ENCODE results near the gene EXOC3L1. TPM values are rescaled to one million over a fixed set of nuclear protein-coding genes. Genes with fewer than 3 reads are reported as not detected.

EXOC3L1 gene
- total and polyA plus RNA-seq, 11 donors = 1.9 to 9.1 (median 3.2) TPM

DNA sequence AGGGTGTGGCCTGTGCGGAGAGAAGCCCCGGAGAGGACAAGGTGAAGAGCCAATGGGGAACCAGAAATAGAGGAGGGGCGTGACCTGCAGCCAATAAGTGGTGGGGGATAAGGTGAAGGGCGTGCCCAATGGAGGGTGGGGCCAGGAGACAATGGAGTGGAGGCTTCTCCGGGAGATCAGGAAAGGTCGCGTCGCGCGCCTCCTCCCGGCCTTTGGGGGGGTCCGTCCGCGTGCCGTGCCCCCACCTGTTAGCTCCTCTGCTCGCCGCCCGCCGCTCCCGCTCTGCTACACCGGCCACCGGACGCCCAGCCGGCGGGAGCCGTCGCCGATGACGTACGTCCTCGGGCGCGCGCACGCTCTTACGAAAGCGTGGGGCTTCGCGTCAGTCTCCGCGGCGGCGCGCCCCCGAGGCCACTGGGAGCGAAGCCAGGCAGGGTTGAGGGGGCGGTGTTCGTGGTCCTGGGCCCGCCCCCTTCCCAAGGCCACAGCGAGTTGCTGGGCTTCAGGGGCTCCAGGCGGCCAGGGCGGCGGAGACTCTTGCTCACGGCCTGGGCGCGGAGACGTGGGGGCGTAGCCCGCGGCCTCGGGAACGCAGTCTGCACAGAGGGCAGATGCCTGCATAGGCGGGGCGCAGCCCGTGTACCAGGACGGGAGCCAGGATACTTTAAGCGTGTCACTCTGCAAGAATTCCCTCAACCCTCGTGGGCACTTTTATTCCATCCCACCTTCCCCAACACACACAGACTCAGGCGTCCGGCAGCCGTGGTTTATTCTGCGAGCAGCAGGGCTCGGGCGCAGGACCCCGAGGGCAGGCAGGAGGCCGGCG is 6.1 kb downstream of the EXOC3L1 start, which contains the start of gene MATCAP1:
Gene MATCAP1 (minus strand): TSS at position 337 of the 826 bp plus-strand sequence. CDS start 3,353 bp downstream, outside the sequence.
- H3K27ac ChIP-seq = peak within 1 kb of the TSS; percentile 90 to 100 (median 96)
- H3K36me3 ChIP-seq = no peaks in the 10 kb centered on the region
- 0 to 1% (median 0%) methylated on average over 37 to 77 of the region's 77 CpGs for WGBS, 4 donors
- H3K9me3 ChIP-seq = no peaks in the 10 kb centered on the region
- no peaks in the 10 kb centered on the region for H3K27me3 ChIP-seq
- ATAC-seq = peak; percentile 93 to 96 (median 94)
- TF ChIP-seq, protein P1, sequence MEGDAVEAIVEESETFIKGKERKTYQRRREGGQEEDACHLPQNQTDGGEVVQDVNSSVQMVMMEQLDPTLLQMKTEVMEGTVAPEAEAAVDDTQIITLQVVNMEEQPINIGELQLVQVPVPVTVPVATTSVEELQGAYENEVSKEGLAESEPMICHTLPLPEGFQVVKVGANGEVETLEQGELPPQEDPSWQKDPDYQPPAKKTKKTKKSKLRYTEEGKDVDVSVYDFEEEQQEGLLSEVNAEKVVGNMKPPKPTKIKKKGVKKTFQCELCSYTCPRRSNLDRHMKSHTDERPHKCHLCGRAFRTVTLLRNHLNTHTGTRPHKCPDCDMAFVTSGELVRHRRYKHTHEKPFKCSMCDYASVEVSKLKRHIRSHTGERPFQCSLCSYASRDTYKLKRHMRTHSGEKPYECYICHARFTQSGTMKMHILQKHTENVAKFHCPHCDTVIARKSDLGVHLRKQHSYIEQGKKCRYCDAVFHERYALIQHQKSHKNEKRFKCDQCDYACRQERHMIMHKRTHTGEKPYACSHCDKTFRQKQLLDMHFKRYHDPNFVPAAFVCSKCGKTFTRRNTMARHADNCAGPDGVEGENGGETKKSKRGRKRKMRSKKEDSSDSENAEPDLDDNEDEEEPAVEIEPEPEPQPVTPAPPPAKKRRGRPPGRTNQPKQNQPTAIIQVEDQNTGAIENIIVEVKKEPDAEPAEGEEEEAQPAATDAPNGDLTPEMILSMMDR (IDR thresholded peaks at IDR 0.05) = peak in 1 of 12 donors; percentile 10
- peak in 1 of 2 donors; percentile 54 for TF ChIP-seq POLR2A (IDR thresholded peaks at IDR 0.05)
- peaks cover 0 to 49% (median 23%) of the 10 kb centered on the region in 12 donors for H3K4me1 ChIP-seq
- H3K4me3 ChIP-seq = peak within 1 kb of the TSS; percentile 47 to 88 (median 72)
- intact Hi-C loops (cut with DNase I) = loop anchor here in 7 of 10 donors (1.0 to 10.0 kb wide), 7 partner anchors 23 to 229 kb away; partner anchors contain the start of genes FHOD1 (in 1 of the 7) and TMEM208 (in 1 of the 7)
- peak; percentile 95 to 97 (median 96) for DNase-seq

GRCh38 chr16:67183284-67183626 is 6.7 kb downstream of the EXOC3L1 start:
- no peak for TF ChIP-seq POLR2A (IDR thresholded peaks at IDR 0.05)
- TF ChIP-seq, protein P1 (IDR thresholded peaks at IDR 0.05) = no peak
- H3K27ac ChIP-seq = peak overlapping the region; percentile 90 to 100 (median 96)
- no peaks in the 10 kb centered on the region for H3K36me3 ChIP-seq
- peak overlapping the region in 11 of 12 donors; percentile 60 to 88 (median 72) for H3K4me3 ChIP-seq
- 9% methylated on average over 11 of the region's 11 CpGs for WGBS, 4 donors
- H3K4me1 ChIP-seq = peaks cover 0 to 55% (median 28%) of the 10 kb centered on the region in 12 donors
- H3K9me3 ChIP-seq = no peaks in the 10 kb centered on the region
- H3K27me3 ChIP-seq = no peaks in the 10 kb centered on the region
- ATAC-seq (no peak), DNase-seq (no peak)
- intact Hi-C loops (cut with DNase I) = loop anchor here in 5 of 10 donors (1.0 to 10.0 kb wide), 4 partner anchors 22 to 208 kb away; partner anchors contain the start of gene TMEM208 (in 1 of the 5)

- no peaks in the 10 kb centered on the region for H3K9me3 ChIP-seq
- H3K4me3 ChIP-seq = no peak overlapping the region
- no peak overlapping the region for H3K27ac ChIP-seq
- H3K27me3 ChIP-seq = no peaks in the 10 kb centered on the region
- no peaks in the 10 kb centered on the region for H3K36me3 ChIP-seq
- 83 to 94% (median 91%) methylated on average over 2 of the region's 2 CpGs for WGBS, 4 donors
- DNase-seq (no peak), ATAC-seq (no peak)
- H3K4me1 ChIP-seq = peaks cover 0 to 63% (median 31%) of the 10 kb centered on the region in 12 donors
- TF ChIP-seq POLR2A (IDR thresholded peaks at IDR 0.05) = no peak
- TF ChIP-seq, protein P1 (IDR thresholded peaks at IDR 0.05) = no peak
- intact Hi-C loops (cut with DNase I) = loop anchor here in 5 of 10 donors (2.0 to 10.0 kb wide), 3 partner anchors 21 to 207 kb away; partner anchors contain the start of gene TMEM208 (in 1 of the 5)
Observed at GRCh38 chr16:67182288-67182687, 7.6 kb downstream of the EXOC3L1 start.

- intact Hi-C loops (cut with DNase I) = loop anchor here in 3 of 10 donors (10.0 kb wide), 1 partner anchor 207 kb away; no protein-coding TSS in a partner anchor
- no peak for TF ChIP-seq POLR2A (IDR thresholded peaks at IDR 0.05)
- TF ChIP-seq, protein P1 (IDR thresholded peaks at IDR 0.05) = no peak
- Histone ChIP-seq H3K4me3 (no peak overlapping the region), H3K27me3 (no peaks in the 10 kb centered on the region), H3K4me1 (peaks cover 0 to 63% (median 32%) of the 10 kb centered on the region in 12 donors), H3K36me3 (peaks cover 0 to 4% (median 0%) of the 10 kb centered on the region in 9 donors), H3K27ac (peak overlapping the region in 3 of 12 donors; percentile 5 to 55 (median 38)), H3K9me3 (no peaks in the 10 kb centered on the region)
- WGBS, 4 donors = 47 to 58% (median 53%) methylated on average over 2 of the region's 2 CpGs
- DNase-seq (no peak), ATAC-seq (no peak)
Observed at GRCh38 chr16:67181346-67181745, 8.6 kb downstream of the EXOC3L1 start.
